Ovary (tissue), 3 donors: ENCODE data around the gene STKLD1.

Source experiments
- CTCF ChIP-seq, 3 donors: fragments of 450-650 bp in 2 of 3; fragments of 200-600 bp in 1 of 3; IDR thresholded peaks; one replicate each; pipeline versions ENCODE4 v1.5.1 to v1.8.0; 2016 to 2022; ENCODE audit warnings: antibody characterized with exemption in 3 of 3, mild to moderate bottlenecking in 1 of 3
- POLR2A ChIP-seq: fragments of 450-650 bp; IDR thresholded peaks from one replicate; pipeline ENCODE4 v1.6.1; 2017; ENCODE audit warnings: antibody characterized with exemption, mild to moderate bottlenecking, moderate library complexity
- donor health status: DM: no; HTN: no; CAD: no.

DNA sequence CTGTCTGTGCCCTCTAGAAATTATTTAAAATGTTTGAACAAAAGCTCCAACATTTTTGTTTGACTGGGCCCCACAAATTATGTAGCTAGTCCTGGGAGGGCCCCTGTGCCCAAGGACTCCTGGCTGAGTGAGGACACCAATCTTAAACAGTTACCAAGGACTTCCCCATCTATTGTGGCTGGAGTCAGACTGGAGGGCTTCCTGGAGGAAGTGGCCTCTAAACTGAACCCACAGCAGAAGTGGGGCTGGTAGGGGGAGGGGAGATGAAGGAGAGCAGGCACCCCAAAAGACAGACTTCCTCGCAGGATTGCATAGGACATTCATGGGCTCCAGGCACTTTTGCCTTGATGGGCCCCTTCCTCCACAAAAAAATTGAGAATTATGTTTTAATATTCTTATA lies 54.1 kb downstream of the STKLD1 start:
- TF ChIP-seq CTCF (IDR thresholded peaks at IDR 0.05) (no peak), POLR2A (no peak)
